Panc1 (cell line): ENCODE results near the gene UGT2B10. TPM values are rescaled to one million over a fixed set of nuclear protein-coding genes. Genes with fewer than 3 reads are reported as not detected.

Experiments
- ATAC-seq: fragments of 200-7000 bp; cut with Tn5 transposase; 2 replicates; pipeline ENCODE4 v1.9.1; 2020; ENCODE audit warnings: mild to moderate bottlenecking, moderate library complexity
- BruUV-seq: library from RNA; stranded (reverse); fragments of 400-500 nt; replicated peaks from 2 replicates; lab custom pipeline; 2021; lab: Mats Ljungman, UMichigan
- CTCF ChIA-PET: fragments of 300-600 bp; sonication (Branson Sonifier 250); formaldehyde crosslinking; loops from one replicate; lab custom pipeline; 2022; ENCODE audit warnings: antibody characterized with exemption; lab: Charles Lee
- POLR2A ChIA-PET: fragments of 300-600 bp; sonication (Branson Sonifier 250); formaldehyde crosslinking; loops from one replicate; lab custom pipeline; 2022; ENCODE audit warnings: antibody characterized with exemption; lab: Charles Lee
- DNase-seq: peaks from one replicate; pipeline ENCODE4 v3.0.0-alpha.2; 2010; ENCODE audit warnings: low read depth, low spot score
- H3K27ac ChIP-seq: 2 replicates; pipeline ENCODE4 v1.5.1; 2011; ENCODE audit warnings: mild to moderate bottlenecking, low read length, inconsistent platforms
- H3K27me3 ChIP-seq: fragments of 200-500 bp; sonication (Bioruptor generic); 2 replicates; pipeline ENCODE4 v1.6.0; 2014; ENCODE audit warnings: low read length, inconsistent platforms; ENCODE audit not compliant: control insufficient read depth, insufficient read depth
- H3K36me3 ChIP-seq: fragments of 200-500 bp; sonication (Bioruptor generic); 2 replicates; pipeline ENCODE4 v1.5.1; 2014; ENCODE audit warnings: inconsistent platforms, mild to moderate bottlenecking, low read length, moderate library complexity; ENCODE audit not compliant: control insufficient read depth, insufficient read depth
- H3K4me1 ChIP-seq: 2 replicates; pipeline ENCODE4 v1.5.1; 2011; ENCODE audit warnings: inconsistent platforms, mild to moderate bottlenecking, low read length, moderate library complexity; ENCODE audit not compliant: control insufficient read depth, insufficient read depth
- H3K4me3 ChIP-seq, 2 experiments: 2 replicates each; pipeline ENCODE4 v1.5.1; 2011 to 2012; ENCODE audit warnings: low read depth in 2 of 2, low read length in 2 of 2, mild to moderate bottlenecking in 2 of 2, inconsistent platforms in 1 of 2, moderate library complexity in 1 of 2
- H3K9me3 ChIP-seq: fragments of 200-500 bp; sonication (Bioruptor generic); 2 replicates; pipeline ENCODE4 v1.5.1; 2014; ENCODE audit warnings: low read depth, mild to moderate bottlenecking, inconsistent platforms, low read length, moderate library complexity; ENCODE audit not compliant: control insufficient read depth, insufficient read depth
- POLR2AphosphoS5 ChIP-seq: IDR thresholded peaks from 2 replicates; pipeline ENCODE4 v1.6.1; 2012; ENCODE audit warnings: mild to moderate bottlenecking, low read depth, low read length, moderate library complexity
- SIN3A ChIP-seq: IDR thresholded peaks from 2 replicates; pipeline ENCODE4 v1.6.1; 2012; ENCODE audit warnings: low read depth, mild to moderate bottlenecking, low read length, moderate library complexity, borderline replicate concordance; ENCODE audit not compliant: insufficient read depth
- TCF7L2 ChIP-seq: IDR thresholded peaks from 2 replicates; pipeline ENCODE4 v1.6.1; 2011; ENCODE audit warnings: mild to moderate bottlenecking, low read depth, low read length, inconsistent platforms
- in situ Hi-C: cut with HindIII; loops from 2 replicates; pipeline ENCODE4 v1.10.0; 2016; ENCODE audit warnings: low sequenced_read_pairs, low pct_unique_long_range_greater_than_20kb
- intact Hi-C: fragments of 100-400 bp; cut with micrococcal nuclease; formaldehyde crosslinking; loops from one replicate; pipeline ENCODE4 v1.10.0; 2022; ENCODE audit not compliant: unreplicated experiment
- total RNA-seq: library from RNA; stranded (reverse); gene quantifications from one replicate; pipeline ENCODE4 v1.2.1, GENCODE V29; 2021; ENCODE audit not compliant: unreplicated experiment
- TF ChIP-seq, protein P1 (sequence below), 2 experiments: IDR thresholded peaks; 2 replicates each; pipeline ENCODE4 v1.6.1; 2011 to 2012; ENCODE audit warnings: low read depth in 2 of 2, control low read depth in 1 of 2, low read length in 1 of 2, mild to moderate bottlenecking in 1 of 2, moderate library complexity in 1 of 2; ENCODE audit not compliant: insufficient read depth in 1 of 2
- TF ChIP-seq, protein P2 (sequence below): fragments of 450-650 bp; IDR thresholded peaks from 2 replicates; pipeline ENCODE4 v1.5.1; 2017; ENCODE audit warnings: mild to moderate bottlenecking

UGT2B10 gene
- total RNA-seq, 1 experiment from 2014 or later, result not detected

DNA sequence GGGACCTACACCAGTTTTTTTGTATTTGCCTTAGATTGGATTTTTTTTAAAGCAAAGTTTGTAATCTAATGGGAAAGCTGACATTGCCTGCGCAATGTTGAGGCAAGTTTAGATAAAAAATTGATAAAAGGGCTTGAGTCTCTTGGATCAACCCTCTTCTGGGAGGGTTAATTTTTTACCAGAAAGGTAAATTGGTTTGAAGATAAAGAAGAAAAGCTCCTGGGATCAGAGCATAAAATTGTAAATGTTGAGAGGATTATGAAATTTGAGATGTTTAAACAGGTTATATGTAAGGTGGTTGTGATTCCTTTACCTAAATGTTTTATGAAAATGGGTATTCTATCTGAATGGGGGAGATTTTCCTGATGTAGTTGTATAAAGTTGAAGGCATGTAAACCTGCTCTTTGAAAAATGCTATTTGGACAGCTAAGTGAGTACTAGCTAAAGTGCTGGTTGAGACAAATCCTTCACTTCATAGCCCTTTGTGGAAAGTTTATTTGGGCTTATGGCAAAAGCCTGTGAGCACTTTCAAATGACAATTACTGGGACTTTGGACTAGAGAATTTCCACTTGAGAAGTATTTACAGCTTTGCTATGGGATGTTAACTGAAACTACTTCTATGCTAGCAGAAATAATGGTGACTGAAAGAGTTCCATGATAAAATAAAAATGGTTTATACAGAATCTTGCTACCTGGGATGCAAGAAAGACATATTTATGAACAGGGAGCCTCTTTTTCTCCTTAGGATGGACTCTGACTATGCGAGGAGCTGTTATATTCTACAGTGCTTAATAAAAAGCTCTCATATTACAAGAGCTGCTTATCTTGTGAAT lies 56.2 kb downstream of the UGT2B10 start:
- BruUV-seq, result no TSS peak
- Histone ChIP-seq H3K4me1 (no peaks in the 10 kb centered on the region), H3K9me3 (no peaks in the 10 kb centered on the region), H3K27ac (no peak overlapping the region), H3K27me3 (no peaks in the 10 kb centered on the region), H3K36me3 (no peaks in the 10 kb centered on the region), H3K4me3 (no peak overlapping the region)
- DNase-seq, result no peak
- TF ChIP-seq, protein P1, sequence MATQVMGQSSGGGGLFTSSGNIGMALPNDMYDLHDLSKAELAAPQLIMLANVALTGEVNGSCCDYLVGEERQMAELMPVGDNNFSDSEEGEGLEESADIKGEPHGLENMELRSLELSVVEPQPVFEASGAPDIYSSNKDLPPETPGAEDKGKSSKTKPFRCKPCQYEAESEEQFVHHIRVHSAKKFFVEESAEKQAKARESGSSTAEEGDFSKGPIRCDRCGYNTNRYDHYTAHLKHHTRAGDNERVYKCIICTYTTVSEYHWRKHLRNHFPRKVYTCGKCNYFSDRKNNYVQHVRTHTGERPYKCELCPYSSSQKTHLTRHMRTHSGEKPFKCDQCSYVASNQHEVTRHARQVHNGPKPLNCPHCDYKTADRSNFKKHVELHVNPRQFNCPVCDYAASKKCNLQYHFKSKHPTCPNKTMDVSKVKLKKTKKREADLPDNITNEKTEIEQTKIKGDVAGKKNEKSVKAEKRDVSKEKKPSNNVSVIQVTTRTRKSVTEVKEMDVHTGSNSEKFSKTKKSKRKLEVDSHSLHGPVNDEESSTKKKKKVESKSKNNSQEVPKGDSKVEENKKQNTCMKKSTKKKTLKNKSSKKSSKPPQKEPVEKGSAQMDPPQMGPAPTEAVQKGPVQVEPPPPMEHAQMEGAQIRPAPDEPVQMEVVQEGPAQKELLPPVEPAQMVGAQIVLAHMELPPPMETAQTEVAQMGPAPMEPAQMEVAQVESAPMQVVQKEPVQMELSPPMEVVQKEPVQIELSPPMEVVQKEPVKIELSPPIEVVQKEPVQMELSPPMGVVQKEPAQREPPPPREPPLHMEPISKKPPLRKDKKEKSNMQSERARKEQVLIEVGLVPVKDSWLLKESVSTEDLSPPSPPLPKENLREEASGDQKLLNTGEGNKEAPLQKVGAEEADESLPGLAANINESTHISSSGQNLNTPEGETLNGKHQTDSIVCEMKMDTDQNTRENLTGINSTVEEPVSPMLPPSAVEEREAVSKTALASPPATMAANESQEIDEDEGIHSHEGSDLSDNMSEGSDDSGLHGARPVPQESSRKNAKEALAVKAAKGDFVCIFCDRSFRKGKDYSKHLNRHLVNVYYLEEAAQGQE (IDR thresholded peaks at IDR 0.05; ENCODE audit: insufficient read depth in 1 of 2, low read depth in 2 of 2, low read length in 1 of 2), result no peak
- TF ChIP-seq SIN3A (no peak), TCF7L2 (no peak), POLR2AphosphoS5 (no peak)
- TF ChIP-seq, protein P2, sequence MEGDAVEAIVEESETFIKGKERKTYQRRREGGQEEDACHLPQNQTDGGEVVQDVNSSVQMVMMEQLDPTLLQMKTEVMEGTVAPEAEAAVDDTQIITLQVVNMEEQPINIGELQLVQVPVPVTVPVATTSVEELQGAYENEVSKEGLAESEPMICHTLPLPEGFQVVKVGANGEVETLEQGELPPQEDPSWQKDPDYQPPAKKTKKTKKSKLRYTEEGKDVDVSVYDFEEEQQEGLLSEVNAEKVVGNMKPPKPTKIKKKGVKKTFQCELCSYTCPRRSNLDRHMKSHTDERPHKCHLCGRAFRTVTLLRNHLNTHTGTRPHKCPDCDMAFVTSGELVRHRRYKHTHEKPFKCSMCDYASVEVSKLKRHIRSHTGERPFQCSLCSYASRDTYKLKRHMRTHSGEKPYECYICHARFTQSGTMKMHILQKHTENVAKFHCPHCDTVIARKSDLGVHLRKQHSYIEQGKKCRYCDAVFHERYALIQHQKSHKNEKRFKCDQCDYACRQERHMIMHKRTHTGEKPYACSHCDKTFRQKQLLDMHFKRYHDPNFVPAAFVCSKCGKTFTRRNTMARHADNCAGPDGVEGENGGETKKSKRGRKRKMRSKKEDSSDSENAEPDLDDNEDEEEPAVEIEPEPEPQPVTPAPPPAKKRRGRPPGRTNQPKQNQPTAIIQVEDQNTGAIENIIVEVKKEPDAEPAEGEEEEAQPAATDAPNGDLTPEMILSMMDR, result no peak
- ATAC-seq, result no peak
- ChIA-PET POLR2A (no interaction called here), CTCF (no interaction called here)
- intact Hi-C loops (no loop called here), in situ Hi-C loops (no loop called here)

DNA sequence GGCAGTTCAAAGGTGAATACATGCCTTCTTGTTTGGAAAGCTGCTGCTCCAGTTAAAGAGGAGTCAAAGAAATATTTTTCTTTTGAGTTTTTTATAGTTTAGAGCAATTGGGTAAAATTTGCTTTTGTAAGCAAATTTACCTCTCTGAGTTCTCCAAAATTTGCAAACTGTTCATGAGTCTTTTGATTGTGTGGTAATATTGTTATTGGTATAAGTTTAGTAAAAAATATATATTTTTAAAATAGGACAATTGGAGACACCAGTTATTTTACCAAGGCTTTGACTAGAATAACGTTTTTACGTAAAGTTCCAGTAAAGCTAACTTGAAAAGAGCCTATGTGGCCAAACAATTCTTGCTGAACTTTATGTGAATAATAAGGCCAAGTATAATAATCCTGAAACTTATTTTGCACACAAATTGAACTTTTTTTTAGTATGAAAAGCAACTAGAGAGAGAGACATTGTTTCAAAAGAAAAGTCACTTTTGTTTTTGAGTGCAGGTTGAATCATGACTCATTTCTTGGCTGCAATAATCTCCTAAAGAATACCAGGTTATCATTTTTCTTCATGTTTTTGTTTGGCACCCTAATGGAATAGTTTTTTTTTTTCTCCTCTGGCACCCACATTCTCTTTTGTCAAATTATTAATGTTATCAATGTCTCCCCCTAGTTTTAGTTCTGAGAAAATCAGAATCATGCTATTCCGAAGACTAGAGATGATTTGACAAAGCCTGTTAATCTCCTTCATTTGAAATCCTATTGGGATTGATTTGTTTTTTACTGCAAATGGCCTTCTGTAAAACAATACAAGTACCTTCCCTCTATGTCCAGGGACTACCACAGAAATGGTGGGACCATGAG lies 57.1 kb downstream of the UGT2B10 start:
- DNase-seq (no peak), ATAC-seq (no peak)
- ChIA-PET POLR2A (no interaction called here), CTCF (no interaction called here)
- no peaks in the 10 kb centered on the region for H3K36me3 ChIP-seq
- H3K4me3 ChIP-seq, result no peak overlapping the region
- H3K9me3 ChIP-seq, result no peaks in the 10 kb centered on the region
- intact Hi-C loops, result no loop called here
- no peak overlapping the region for H3K27ac ChIP-seq
- TF ChIP-seq POLR2AphosphoS5, result no peak
- no peak for TF ChIP-seq TCF7L2
- TF ChIP-seq, protein P1 (IDR thresholded peaks at IDR 0.05; ENCODE audit: insufficient read depth in 1 of 2, low read depth in 2 of 2, low read length in 1 of 2), result no peak
- TF ChIP-seq SIN3A, result no peak
- TF ChIP-seq, protein P2, result no peak
- H3K27me3 ChIP-seq, result no peaks in the 10 kb centered on the region
- H3K4me1 ChIP-seq, result no peaks in the 10 kb centered on the region
- BruUV-seq, result no TSS peak
- in situ Hi-C loops, result no loop called here
